Measurements from ENCODE around the gene COA1. TPM values are rescaled to one million over a fixed set of nuclear protein-coding genes. Genes with fewer than 3 reads are reported as not detected.

The COA1 gene
- total RNA-seq, 1 donor from 2014 or later = 16.3 TPM

DNA sequence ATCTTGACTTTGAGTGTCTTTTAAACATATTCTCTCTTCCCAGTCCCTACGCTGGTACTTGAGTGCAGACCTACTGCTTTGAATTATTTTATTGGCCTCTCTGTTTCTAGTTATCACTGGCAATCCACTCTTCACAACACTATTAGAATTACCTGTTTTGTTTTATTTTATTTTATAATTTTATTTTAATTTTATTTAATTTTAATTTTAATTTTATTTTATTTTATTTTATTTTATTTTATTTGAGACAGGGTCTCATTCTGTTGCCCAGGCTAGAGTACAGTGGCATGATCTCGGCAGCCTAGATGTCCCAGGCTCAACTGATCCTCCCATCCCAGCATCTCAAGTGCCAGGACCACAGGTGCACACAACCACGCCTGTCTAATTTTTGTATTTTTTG lies 139.6 kb downstream of the COA1 start:
- H3K27me3 ChIP-seq = no peaks in the 10 kb centered on the region
- TF ChIP-seq, protein P1, sequence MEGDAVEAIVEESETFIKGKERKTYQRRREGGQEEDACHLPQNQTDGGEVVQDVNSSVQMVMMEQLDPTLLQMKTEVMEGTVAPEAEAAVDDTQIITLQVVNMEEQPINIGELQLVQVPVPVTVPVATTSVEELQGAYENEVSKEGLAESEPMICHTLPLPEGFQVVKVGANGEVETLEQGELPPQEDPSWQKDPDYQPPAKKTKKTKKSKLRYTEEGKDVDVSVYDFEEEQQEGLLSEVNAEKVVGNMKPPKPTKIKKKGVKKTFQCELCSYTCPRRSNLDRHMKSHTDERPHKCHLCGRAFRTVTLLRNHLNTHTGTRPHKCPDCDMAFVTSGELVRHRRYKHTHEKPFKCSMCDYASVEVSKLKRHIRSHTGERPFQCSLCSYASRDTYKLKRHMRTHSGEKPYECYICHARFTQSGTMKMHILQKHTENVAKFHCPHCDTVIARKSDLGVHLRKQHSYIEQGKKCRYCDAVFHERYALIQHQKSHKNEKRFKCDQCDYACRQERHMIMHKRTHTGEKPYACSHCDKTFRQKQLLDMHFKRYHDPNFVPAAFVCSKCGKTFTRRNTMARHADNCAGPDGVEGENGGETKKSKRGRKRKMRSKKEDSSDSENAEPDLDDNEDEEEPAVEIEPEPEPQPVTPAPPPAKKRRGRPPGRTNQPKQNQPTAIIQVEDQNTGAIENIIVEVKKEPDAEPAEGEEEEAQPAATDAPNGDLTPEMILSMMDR (IDR thresholded peaks at IDR 0.05) = no peak
- intact Hi-C loops (cut with DNase I) = loop anchor here (10.0 kb wide), 1 partner anchor 655 kb away; the partner anchor contains the start of genes MRPL32 and PSMA2
- peak overlapping the region in 1 of 2 donors; percentile 47 for H3K27ac ChIP-seq
- no peak overlapping the region for H3K4me3 ChIP-seq
- H3K4me1 ChIP-seq = peaks cover 0 to 43% of the 10 kb centered on the region in 2 donors
- no peak for DNase-seq (ENCODE audit: low spot score in 2 of 2)
- H3K9me3 ChIP-seq = no peaks in the 10 kb centered on the region
- no peaks in the 10 kb centered on the region for H3K36me3 ChIP-seq

Other genes starting within 250 kb of the COA1 start
- 9.6 TPM for gene STK17A, start 146.4 kb downstream of the COA1 start, total RNA-seq
- gene BLVRA, start 29.2 kb upstream of the COA1 start, total RNA-seq = 36.1 TPM
- gene MRPS24, start 140.0 kb upstream of the COA1 start, total RNA-seq = 145 TPM
- 29.2 TPM for gene URGCP, start 177.1 kb upstream of the COA1 start, total RNA-seq
- 13.1 TPM for gene UBE2D4, start 196.9 kb upstream of the COA1 start, total RNA-seq